ENCODE measurements around the gene IFNL1. TPM values are rescaled to one million over a fixed set of nuclear protein-coding genes. Genes with fewer than 3 reads are reported as not detected.
"Not testable (repeated sequence)": the region's sequence is repeated elsewhere in the genome, so short reads cannot be mapped to it uniquely, and the experiment has no call there.

The IFNL1 gene
- total RNA-seq, 1 donor from 2014 or later, result not detected

GRCh38 chr19:39306075-39306474, 9.9 kb downstream of the IFNL1 start:
- Histone ChIP-seq H3K4me3 (ENCODE audit: low read depth, low read length) (no peak overlapping the region), H3K27me3 (ENCODE audit: control insufficient read depth, insufficient read depth, low read length) (peaks cover 44% of the 10 kb centered on the region), H3K36me3 (ENCODE audit: control insufficient read depth, insufficient read depth, low read length) (no peaks in the 10 kb centered on the region)
- no peak for DNase-seq (ENCODE audit: low read depth)
- no peak for TF ChIP-seq CTCF (IDR thresholded peaks at IDR 0.05; ENCODE audit: insufficient read depth, low read length, poor library complexity, severe bottlenecking)

- TF ChIP-seq CTCF (IDR thresholded peaks at IDR 0.05; ENCODE audit: insufficient read depth, low read length, poor library complexity, severe bottlenecking), result no peak
- H3K27me3 ChIP-seq (ENCODE audit: control insufficient read depth, insufficient read depth, low read length), result peaks cover 42% of the 10 kb centered on the region
- no peak overlapping the region for H3K4me3 ChIP-seq (ENCODE audit: low read depth, low read length)
- no peak for DNase-seq (ENCODE audit: low read depth)
- H3K36me3 ChIP-seq (ENCODE audit: control insufficient read depth, insufficient read depth, low read length), result no peaks in the 10 kb centered on the region
Measured at GRCh38 chr19:39307046-39307821, 11.0 kb downstream of the IFNL1 start.

- TF ChIP-seq CTCF (IDR thresholded peaks at IDR 0.05; ENCODE audit: insufficient read depth, low read length, poor library complexity, severe bottlenecking), result no peak
- Histone ChIP-seq H3K27me3 (ENCODE audit: control insufficient read depth, insufficient read depth, low read length) (peaks cover 42% of the 10 kb centered on the region), H3K4me3 (ENCODE audit: low read depth, low read length) (no peak overlapping the region), H3K36me3 (ENCODE audit: control insufficient read depth, insufficient read depth, low read length) (no peaks in the 10 kb centered on the region)
- no peak for DNase-seq (ENCODE audit: low read depth)
Measured at GRCh38 chr19:39307822-39308530, 11.8 kb downstream of the IFNL1 start.

- no peak overlapping the region for H3K4me3 ChIP-seq (ENCODE audit: low read depth, low read length)
- no peaks in the 10 kb centered on the region for H3K36me3 ChIP-seq (ENCODE audit: control insufficient read depth, insufficient read depth, low read length)
- H3K27me3 ChIP-seq (ENCODE audit: control insufficient read depth, insufficient read depth, low read length), result peaks cover 42% of the 10 kb centered on the region
- TF ChIP-seq CTCF (IDR thresholded peaks at IDR 0.05; ENCODE audit: insufficient read depth, low read length, poor library complexity, severe bottlenecking), result no peak
- no peak for DNase-seq (ENCODE audit: low read depth)
Measured at GRCh38 chr19:39308531-39309304, 12.5 kb downstream of the IFNL1 start.

- not testable (repeated sequence) for H3K4me3 ChIP-seq (ENCODE audit: low read depth, low read length); DNase-seq (ENCODE audit: low read depth); H3K36me3 ChIP-seq (ENCODE audit: control insufficient read depth, insufficient read depth, low read length)
- H3K27me3 ChIP-seq (ENCODE audit: control insufficient read depth, insufficient read depth, low read length), result peaks cover 39% of the 10 kb centered on the region
Measured at GRCh38 chr19:39309305-39309670, 13.1 kb downstream of the IFNL1 start.
